Kidney (tissue), 14 donors: ENCODE data around the gene FGF2. TPM values are rescaled to one million over a fixed set of nuclear protein-coding genes. Genes with fewer than 3 reads are reported as not detected.
"Not testable (repeated sequence)": the region's sequence is repeated elsewhere in the genome, so short reads cannot be mapped to it uniquely, and the experiment has no call there.

Experiments
- DNase-seq, 5 donors: peaks; one replicate each; pipeline ENCODE4 v3.0.0-alpha.2; 2013 to 2020
- FAIRE-seq: peaks from 2 replicates; lab custom pipeline; 2012; peaks lifted over from hg19 to GRCh38; lab: Jason Lieb, UNC
- H3K27ac ChIP-seq, 2 donors: one replicate each; pipeline ENCODE4 v1.7.0; 2013; ENCODE audit warnings: low read depth in 2 of 2, low read length in 2 of 2, inconsistent platforms in 1 of 2
- H3K27me3 ChIP-seq: one replicate; pipeline ENCODE4 v1.7.1; 2013; ENCODE audit warnings: low read length, inconsistent platforms; ENCODE audit not compliant: control insufficient read depth, insufficient read depth
- H3K36me3 ChIP-seq, 3 donors: one replicate each; pipeline versions ENCODE4 v1.7.0 to v1.7.1; 2013; ENCODE audit warnings: low read length in 3 of 3, control low read depth in 1 of 3, inconsistent platforms in 1 of 3; ENCODE audit not compliant: insufficient read depth in 3 of 3, control insufficient read depth in 2 of 3
- H3K4me1 ChIP-seq, 3 donors: one replicate each; pipeline versions ENCODE4 v1.7.0 to v1.7.1; 2013; ENCODE audit warnings: low read length in 3 of 3, inconsistent platforms in 1 of 3, low read depth in 1 of 3; ENCODE audit not compliant: control insufficient read depth in 2 of 3, insufficient read depth in 2 of 3
- H3K4me3 ChIP-seq, 3 donors: one replicate each; pipeline versions ENCODE4 v1.7.0 to v1.8.1; 2013; ENCODE audit warnings: low read length in 3 of 3, control low read depth in 1 of 3, inconsistent platforms in 1 of 3
- H3K9ac ChIP-seq, 3 donors: one replicate each; pipeline versions ENCODE4 v1.7.0 to v1.7.1; 2013; ENCODE audit warnings: low read length in 3 of 3, control low read depth in 1 of 3, inconsistent platforms in 1 of 3
- H3K9me3 ChIP-seq, 3 donors: one replicate each; pipeline versions ENCODE4 v1.7.0 to v1.7.1; 2013; ENCODE audit warnings: low read length in 3 of 3, control low read depth in 1 of 3, inconsistent platforms in 1 of 3; ENCODE audit not compliant: control insufficient read depth in 2 of 3, insufficient read depth in 1 of 3
- CTCF ChIP-seq: IDR thresholded peaks from 3 replicates; pipeline ENCODE4 v1.5.1; 2012; ENCODE audit warnings: mild to moderate bottlenecking, moderate library complexity, borderline replicate concordance; ENCODE audit not compliant: insufficient read depth; ENCODE audit errors: extremely low read depth
- intact Hi-C: fragments of 100-400 bp; cut with DNase I; formaldehyde crosslinking; loops from one replicate; pipeline ENCODE4 v1.11.1; 2022
- polyA plus RNA-seq: library from polyadenylated mRNA; stranded (reverse); fragments of 350-450 nt; fragmentation: Illumina TruSeq; extraction: RNeasy Lipid Tissue Mini Kit (QIAGEN cat#74804); gene quantifications from one replicate; pipeline ENCODE4 v1.2.3, GENCODE V29; 2014; ENCODE audit warnings: low read depth, low replicate concordance; ENCODE audit not compliant: insufficient read depth
- total RNA-seq: library from RNA; stranded (reverse); fragmentation: NEBNext Ultra II Directional; extraction: Animal tissue kit (Norgen Biotek cat#: 25700); gene quantifications from one replicate; pipeline ENCODE4 v1.2.1, GENCODE V29; 2021
- donor health status: control.
- donor health status: control.
- donor health status: control.
- donor health status: control.
- donor health status: control.
- donor health status: DM: yes; HTN: yes; CAD: no.
- donor health status: Normal renal cell carcinoma (clear cell type).

The FGF2 gene
- total and polyA plus RNA-seq, 2 donors from 2014 or later, result 2.3 to 16.9 TPM

- H3K4me3 ChIP-seq, result no peak overlapping the region
- DNase-seq (no peak), FAIRE-seq (no peak)
- H3K36me3 ChIP-seq, result no peaks in the 10 kb centered on the region
- intact Hi-C loops, result no loop called here
- TF ChIP-seq CTCF, result no peak
- H3K27ac ChIP-seq, result no peak overlapping the region
- no peaks in the 10 kb centered on the region for H3K27me3 ChIP-seq
- no peaks in the 10 kb centered on the region for H3K9me3 ChIP-seq
- no peak overlapping the region for H3K9ac ChIP-seq
- H3K4me1 ChIP-seq, result no peaks in the 10 kb centered on the region
Measured at GRCh38 chr4:122842984-122843531, 16.4 kb downstream of the FGF2 start.

GRCh38 chr4:122844391-122844790 lies 17.8 kb downstream of the FGF2 start:
- H3K27ac ChIP-seq, H3K27me3 ChIP-seq, H3K36me3 ChIP-seq, intact Hi-C loops, H3K4me1 ChIP-seq, H3K4me3 ChIP-seq, H3K9me3 ChIP-seq, H3K9ac ChIP-seq, DNase-seq, FAIRE-seq: not testable (repeated sequence)

- FAIRE-seq, result no peak
- H3K27ac ChIP-seq, result no peak overlapping the region
Measured at GRCh38 chr4:122845066-122845465, 18.4 kb downstream of the FGF2 start.

GRCh38 chr4:122845760-122846159 lies 19.1 kb downstream of the FGF2 start:
- no peaks in the 10 kb centered on the region for H3K27me3 ChIP-seq
- no peak for TF ChIP-seq CTCF
- intact Hi-C loops, result no loop called here
- no peak for DNase-seq
- H3K4me1 ChIP-seq, result no peaks in the 10 kb centered on the region
- H3K27ac ChIP-seq, result no peak overlapping the region
- FAIRE-seq, result no peak
- no peaks in the 10 kb centered on the region for H3K9me3 ChIP-seq
- no peaks in the 10 kb centered on the region for H3K36me3 ChIP-seq
- no peak overlapping the region for H3K4me3 ChIP-seq
- H3K9ac ChIP-seq, result no peak overlapping the region

More at GRCh38 chr4:122845066-122845465, 18.4 kb downstream of the FGF2 start:
- no peak overlapping the region for H3K9ac ChIP-seq
- H3K27me3 ChIP-seq, result no peaks in the 10 kb centered on the region
- TF ChIP-seq CTCF, result no peak
- intact Hi-C loops, result no loop called here
- H3K4me3 ChIP-seq, result no peak overlapping the region
- no peak for DNase-seq
- no peaks in the 10 kb centered on the region for H3K9me3 ChIP-seq
- no peaks in the 10 kb centered on the region for H3K36me3 ChIP-seq
- no peaks in the 10 kb centered on the region for H3K4me1 ChIP-seq
